AG20443 (cell line): ENCODE results near the gene CTSF.
"Not testable (repeated sequence)": the region's sequence is repeated elsewhere in the genome, so short reads cannot be mapped to it uniquely, and the experiment has no call there.

Experiments
- DNase-seq: peaks from one replicate; pipeline ENCODE4 v3.0.0; 2012; ENCODE audit warnings: low spot score, mixed read lengths

The CTSF gene

GRCh38 chr11:66589996-66590675 lies 21.7 kb upstream of the CTSF start:
- DNase-seq = no peak

- DNase-seq = not testable (repeated sequence)
These were observed 20.9 kb upstream of the CTSF start for GRCh38 chr11:66589315-66589714.

GRCh38 chr11:66586136-66586535 lies 17.7 kb upstream of the CTSF start:
- DNase-seq = no peak

DNA sequence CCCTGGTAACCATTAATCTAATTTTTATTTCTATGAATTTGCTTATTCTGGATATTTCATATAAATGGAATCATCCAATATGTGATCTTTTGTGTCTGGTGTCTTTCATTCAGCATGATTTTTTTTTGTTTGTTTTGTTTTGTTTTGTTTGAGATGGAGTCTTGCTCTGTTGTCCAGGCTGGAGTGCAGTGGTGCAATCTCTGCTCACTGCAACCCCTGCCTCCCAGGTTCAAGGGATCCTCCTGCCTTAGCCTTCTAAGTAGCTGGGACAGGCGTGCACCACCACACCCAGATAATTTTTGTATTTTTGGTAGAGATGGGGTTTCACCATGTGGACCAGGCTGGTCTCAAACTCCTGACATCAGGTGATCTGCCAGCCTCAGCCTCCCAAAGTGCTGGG lies 17.0 kb upstream of the CTSF start:
- not testable (repeated sequence) for DNase-seq

DNA sequence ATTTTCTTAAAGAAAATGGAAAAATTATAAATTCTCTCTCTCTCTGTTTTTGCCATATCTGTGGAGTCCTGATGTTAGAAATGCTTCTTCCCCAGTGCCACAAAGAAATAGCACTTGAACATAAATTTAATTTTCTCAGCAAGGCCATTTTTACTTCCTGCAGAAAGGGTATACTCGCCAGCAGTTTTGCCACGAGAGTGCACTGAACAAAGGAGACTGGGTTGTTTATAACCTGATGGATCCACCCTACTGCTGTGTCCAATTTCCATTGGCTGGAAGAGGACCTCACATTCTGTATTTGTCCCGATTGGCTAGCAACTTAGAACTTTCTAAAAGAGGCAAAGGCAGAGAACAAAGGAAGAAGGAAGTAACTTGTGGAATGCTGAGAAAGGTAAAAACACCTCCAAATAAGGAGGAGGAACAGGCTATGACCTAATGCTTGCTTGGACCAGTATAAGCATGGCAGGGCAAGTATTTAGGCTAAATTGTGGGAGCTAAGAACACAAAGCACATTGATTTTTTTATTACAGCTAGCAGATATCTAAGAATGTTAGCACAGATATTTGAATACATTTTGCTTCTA lies 14.2 kb upstream of the CTSF start:
- DNase-seq = not testable (repeated sequence)

DNA sequence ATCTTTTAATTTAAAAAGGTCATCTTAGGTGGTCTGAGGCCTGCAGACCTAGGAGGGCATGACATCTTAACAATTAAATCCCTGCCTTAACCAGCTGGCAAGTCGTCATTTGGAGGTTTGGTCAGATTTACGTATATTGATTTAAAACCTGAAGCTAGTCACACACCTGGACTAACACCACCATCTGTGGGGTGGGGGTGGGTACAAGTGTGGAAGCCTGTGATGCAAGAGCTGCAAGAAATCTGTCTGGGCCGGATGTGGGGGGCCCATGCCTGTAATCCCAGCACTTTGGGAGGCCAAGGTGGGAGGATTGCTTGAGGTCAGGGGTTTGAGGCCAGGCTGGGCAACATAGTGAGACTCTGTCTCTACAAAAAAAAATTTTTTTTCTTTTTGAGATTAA lies 12.9 kb upstream of the CTSF start:
- DNase-seq = no peak

DNA sequence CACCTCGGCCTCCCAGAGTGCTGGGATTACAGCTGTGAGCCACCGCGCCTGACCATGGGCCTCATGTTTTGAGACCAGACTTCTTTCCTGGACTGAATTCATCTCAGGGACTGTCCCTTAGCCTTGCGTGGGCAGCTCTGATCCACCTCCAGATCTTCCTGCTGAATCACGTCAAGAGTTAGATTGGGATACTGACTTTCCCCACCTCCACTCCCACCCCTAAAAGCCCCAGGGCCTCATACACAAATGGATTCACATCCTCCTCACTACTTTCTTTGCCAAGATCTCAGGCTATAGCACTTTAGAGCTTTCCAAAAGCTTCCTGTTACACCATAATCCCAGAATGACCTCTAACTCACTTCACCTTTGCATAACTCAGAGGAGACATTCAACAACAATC lies 12.4 kb upstream of the CTSF start:
- DNase-seq = no peak

GRCh38 chr11:66579017-66579606 lies 10.7 kb upstream of the CTSF start:
- peak; percentile 93 for DNase-seq

GRCh38 chr11:66570850-66571180 lies 2.4 kb upstream of the CTSF start:
- no peak for DNase-seq

DNA sequence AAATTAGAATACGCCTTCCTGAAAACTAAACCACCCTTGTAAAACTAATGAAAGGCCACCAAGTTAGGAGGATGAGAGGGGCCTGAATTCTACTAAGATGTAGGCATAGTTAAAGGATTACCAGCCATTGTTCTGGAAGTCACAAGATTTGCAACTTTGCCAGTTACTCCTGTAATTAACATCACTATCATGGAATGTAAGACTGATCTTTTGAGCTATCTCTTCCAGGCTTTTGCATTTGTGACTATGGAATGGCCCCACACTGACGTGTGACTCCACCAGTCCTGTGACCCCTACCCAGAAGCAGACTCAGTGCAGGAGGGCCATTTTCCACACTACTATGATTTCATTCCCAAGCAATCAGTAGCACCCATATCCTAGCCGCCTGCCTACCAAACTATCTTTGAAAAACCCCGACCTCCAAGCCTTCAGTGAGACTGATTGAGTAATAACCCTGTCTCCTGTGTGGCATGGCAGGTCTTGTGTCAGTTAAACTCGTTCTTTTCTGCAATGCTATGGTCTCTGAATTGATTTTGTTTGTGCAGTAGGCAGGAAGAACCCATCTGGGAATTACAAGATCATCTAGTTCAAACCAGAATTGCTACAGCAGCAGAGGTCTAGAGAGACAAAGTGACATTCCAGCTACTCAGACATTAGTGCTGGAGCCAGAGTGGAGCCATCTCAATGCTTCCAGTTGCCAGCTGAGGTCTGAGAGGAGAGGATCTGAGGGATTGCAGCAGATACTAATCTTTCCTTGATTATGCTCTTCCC lies 1.9 kb upstream of the CTSF start:
- no peak for DNase-seq

DNA sequence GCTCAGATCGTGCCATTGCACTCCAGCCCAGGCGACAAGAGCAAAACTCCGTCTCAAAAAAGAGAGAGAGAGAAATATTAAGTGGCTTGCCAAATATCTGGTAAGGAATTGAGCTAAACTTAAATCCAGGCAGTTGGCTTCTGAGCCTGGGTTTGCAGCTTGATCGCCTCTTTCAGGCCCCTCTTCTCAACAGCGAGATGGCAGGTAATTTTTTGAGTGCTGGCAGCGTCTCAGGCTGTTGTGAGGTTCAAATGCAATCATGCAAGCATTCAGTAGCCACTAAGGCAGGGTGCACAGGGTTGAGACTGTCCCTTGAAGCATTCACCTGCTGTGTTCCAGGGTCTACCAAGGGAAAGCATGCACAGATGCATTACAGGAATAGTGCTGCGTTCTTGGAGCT lies 670 bp upstream of the CTSF start:
- DNase-seq = no peak

- DNase-seq = no peak
These were observed 651 bp downstream of the CTSF start for GRCh38 chr11:66567787-66568123.

DNA sequence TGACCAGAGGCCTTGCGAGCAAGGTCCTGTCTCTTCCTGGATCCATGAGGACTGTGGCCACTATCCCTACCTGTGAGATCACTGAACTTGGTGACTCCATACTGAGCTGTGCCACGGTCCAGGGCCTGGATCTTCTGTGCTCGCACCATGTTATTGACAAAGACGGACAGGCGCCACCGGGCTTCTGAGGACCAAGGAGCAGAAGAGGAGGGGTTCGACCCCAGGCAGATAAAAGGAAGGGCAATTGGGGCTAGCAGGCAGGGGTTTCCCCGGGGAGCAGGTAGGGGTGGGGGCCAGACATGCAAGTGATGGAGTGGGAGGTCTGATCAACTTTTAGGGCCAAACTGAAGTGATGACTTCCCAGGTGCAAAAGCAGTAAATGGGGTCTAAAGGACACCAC lies 2.2 kb downstream of the CTSF start:
- DNase-seq = no peak

GRCh38 chr11:66564984-66565383 lies 3.4 kb downstream of the CTSF start:
- no peak for DNase-seq

- DNase-seq = no peak
These were observed 3.9 kb downstream of the CTSF start for GRCh38 chr11:66564538-66564937.

- DNase-seq = no peak
These were observed 4.6 kb downstream of the CTSF start for GRCh38 chr11:66563832-66564231.

DNA sequence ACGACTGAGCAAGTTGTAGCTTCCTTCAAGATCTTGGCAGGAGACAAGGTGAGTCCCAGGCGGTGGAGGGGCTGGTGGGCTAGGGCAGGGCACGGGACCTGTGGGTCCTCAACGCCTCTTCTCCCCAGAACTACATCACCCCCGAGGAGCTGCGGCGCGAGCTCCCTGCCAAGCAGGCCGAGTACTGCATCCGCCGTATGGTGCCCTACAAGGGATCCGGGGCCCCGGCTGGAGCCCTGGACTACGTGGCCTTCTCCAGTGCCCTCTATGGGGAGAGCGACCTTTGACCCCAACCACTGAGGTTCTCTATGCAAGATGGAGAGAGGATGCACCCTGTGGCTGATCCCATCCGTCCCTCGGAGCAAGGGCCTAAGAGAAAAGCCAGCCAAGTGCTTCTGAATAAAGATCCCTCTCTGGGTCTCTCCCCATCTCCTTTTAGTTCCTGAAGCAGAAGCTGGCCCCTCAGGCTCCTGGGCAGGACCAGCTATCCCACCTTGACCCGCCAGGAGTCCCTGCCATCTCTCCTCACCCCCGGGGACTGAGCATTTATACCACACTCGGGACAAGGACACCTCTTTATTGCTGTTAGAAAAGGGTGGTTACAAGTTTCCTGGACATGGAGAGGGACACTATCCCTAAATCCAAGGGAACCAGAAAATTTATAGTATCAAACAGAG lies 5.4 kb downstream of the CTSF start:
- DNase-seq = no peak

GRCh38 chr11:66562275-66562674 lies 6.1 kb downstream of the CTSF start:
- DNase-seq = no peak

- no peak for DNase-seq
These were observed 6.5 kb downstream of the CTSF start for GRCh38 chr11:66561975-66562248.

DNA sequence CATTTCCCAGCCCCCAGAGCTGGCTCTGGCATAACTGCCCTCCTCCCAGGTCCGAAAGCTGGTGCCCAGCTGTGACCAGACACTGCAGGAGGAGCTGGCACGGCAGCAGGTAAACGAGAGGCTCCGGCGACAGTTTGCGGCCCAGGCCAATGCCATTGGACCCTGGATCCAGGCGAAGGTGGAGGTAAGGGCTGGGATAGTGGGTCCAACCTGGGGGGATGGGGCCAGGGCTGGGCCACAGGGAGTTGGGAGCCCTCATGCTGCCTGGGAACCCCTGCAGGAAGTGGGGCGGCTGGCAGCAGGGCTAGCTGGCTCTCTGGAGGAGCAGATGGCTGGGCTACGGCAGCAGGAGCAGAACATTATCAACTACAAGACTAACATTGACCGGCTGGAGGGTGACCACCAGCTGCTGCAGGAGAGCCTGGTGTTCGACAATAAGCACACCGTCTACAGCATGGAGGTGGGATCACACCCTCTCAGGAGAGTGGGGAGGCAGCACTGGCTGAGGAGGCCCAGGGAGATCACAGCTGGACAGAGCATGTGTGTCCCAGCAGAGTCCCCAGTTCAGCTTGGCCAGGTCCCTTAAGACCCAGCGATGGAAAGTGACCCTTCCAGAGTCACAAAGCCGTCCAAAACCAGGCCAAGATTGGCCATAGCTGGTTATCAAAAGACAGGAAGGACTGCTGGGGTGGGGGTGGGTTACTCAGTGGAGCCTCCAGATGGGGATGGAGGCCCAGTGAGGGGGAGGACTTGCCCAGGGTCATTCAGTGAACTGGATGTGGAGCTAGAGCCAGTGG lies 7.0 kb downstream of the CTSF start:
- DNase-seq = no peak

DNA sequence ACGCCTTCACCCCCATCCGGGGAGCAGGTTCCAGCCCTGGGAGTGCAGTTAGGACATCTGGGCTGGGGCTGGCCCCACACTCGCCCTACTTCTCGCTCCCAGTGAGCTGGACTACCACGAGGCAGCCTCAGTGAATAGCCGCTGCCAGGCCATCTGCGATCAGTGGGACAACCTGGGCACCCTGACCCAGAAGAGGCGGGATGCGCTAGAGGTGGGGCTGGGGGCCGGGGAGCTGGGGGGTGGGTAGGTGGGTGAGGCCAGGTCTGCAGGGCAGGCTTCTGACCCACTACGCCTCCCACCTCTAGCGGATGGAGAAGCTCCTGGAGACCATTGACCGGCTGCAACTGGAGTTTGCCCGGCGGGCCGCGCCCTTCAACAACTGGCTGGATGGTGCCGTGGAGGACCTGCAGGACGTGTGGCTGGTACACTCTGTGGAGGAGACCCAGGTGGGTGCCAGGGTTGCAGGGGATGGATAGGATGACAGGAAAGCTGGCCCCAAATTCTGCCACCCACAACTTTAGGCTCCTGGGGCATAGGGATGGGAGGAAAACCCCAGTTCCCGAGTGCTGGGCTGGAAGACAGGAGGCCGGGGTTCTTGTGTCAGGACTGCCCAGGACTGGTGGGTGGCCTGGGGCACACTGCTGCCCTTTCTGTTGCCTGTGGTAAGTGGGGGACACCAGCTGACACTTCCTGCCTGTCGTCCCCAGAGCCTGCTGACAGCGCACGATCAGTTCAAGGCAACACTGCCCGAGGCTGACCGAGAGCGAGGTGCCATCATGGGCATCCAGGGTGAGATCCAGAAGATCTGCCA lies 8.3 kb downstream of the CTSF start:
- DNase-seq = no peak
